Left renal pelvis (tissue), 4 donors: Measurements from ENCODE around the gene GMPS. TPM values are rescaled to one million over a fixed set of nuclear protein-coding genes. Genes with fewer than 3 reads are reported as not detected.

ENCODE experiments used
- DNase-seq, 4 donors: peaks; one replicate each; pipeline ENCODE4 v3.0.0-alpha.2; 2013; ENCODE audit warnings: low read depth in 4 of 4, low spot score in 3 of 4
- polyA plus RNA-seq, 4 donors: library from polyadenylated mRNA; unstranded; fragments of 120-200 nt; gene quantifications; one replicate each; pipeline ENCODE4 v1.2.1, GENCODE V29; 2013; ENCODE audit not compliant: insufficient read length in 4 of 4

The GMPS gene
- polyA plus RNA-seq, 4 donors: 57.9 to 79.1 (median 72.0) TPM

DNA sequence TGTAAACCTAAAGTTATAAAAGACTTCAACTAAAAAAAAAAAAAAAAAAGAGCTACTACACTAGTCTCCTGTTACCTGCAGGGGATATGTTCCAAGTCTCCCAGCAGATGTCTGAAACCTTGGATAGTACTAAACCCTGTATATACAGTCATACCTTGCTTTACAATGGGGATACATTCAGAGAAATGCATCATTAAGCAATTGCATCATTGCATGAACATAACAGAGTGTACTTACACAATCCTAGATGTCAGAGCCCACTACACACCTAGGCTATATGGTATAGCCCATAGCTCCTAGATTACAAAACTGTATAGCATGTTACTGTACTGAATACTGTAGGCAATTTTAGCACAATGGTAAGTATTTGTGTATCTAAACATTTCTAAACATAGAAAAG, 119.1 kb downstream of the GMPS start:
- DNase-seq: no peak

DNA sequence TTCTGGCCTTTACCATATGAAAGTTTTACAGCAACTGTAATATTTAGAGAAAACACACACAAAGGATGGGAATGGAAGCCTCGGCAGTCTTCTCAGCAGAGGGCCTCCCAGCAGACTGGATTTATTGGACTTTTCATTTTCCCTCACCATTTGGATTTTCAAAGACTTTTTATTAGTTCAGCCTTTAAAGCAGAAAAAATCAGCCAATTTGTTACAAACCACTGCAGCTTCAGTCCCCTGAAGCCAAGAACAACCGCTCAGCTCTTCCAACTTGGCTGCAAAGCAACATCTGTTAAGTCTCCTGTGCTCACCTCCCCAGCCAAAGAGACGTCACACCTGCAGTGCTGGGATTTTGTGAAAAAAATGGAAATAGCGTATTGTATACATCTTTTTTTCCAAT, 120.8 kb downstream of the GMPS start:
- DNase-seq: no peak

DNA sequence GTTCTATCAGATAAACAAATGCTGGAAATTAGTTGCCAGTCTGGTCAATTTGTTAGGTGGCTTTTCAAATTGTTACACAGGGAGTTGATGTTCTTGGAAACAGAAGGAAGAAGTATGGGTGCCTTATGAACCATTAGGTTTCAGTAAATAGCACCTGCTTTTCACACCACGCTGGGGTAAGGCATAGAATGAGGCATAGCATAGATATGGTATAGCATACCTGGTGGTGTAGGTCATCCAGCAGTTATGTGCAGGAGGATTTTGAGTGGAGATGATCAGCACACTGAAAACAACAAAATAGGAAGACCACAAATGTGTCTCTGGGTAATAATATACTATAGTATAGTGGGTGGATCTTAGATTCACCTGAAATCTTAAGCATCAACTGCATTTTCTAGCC, 121.4 kb downstream of the GMPS start:
- no peak for DNase-seq

Other genes starting within 250 kb of the GMPS start
- gene PLCH1, start 125.6 kb upstream of the GMPS start, polyA plus RNA-seq: 10 to 100 TPM in 3 of 4 donors, under 1 TPM in 1; 0.38 to 11.0 (median 10.6) TPM
- gene C3orf33, start 64.4 kb upstream of the GMPS start, polyA plus RNA-seq: 10 to 100 TPM in 3 of 4 donors, 1 to 10 TPM in 1; 6.9 to 11.7 (median 11.1) TPM
- gene SLC33A1, start 16.2 kb upstream of the GMPS start, polyA plus RNA-seq: 10 to 100 TPM; 24.2 to 46.5 (median 38.0) TPM
- gene KCNAB1, start 249.9 kb downstream of the GMPS start, polyA plus RNA-seq: 10 to 100 TPM in 1 of 4 donors, 1 to 10 TPM in 3; 2.9 to 10.9 (median 4.1) TPM